ENCODE measurements around the gene UBD.

Gene UBD

DNA sequence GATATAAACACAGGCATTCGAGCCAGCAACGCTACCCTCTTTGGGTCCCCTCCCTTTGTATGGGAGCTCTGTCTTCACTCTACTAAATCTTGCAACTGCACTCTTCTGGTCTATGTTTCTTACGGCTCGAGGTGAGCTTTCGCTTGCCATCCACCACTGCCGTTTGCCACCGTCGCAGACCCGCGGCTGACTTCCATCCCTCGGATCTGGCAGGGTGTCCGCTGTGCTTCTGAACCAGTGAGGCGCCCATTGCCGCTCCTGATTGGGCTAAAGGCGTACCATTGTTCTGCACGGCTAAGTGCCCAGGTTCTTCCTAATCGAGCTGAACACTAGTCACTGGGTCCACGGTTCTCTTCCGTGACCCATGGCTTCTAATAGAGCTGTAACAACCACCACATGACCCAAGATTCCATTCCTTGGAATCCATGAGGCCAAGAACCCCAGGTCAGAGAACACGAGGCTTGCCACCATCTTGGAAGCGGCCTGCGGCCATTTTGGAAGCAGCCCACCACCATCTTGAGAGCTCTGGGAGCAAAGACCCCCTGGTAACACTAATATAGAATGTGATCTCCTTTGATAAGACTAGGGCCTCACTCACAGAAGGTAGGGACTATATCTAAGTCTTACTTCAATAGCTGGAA is 973 bp downstream of the UBD start:
- TF ChIP-seq, protein P1, sequence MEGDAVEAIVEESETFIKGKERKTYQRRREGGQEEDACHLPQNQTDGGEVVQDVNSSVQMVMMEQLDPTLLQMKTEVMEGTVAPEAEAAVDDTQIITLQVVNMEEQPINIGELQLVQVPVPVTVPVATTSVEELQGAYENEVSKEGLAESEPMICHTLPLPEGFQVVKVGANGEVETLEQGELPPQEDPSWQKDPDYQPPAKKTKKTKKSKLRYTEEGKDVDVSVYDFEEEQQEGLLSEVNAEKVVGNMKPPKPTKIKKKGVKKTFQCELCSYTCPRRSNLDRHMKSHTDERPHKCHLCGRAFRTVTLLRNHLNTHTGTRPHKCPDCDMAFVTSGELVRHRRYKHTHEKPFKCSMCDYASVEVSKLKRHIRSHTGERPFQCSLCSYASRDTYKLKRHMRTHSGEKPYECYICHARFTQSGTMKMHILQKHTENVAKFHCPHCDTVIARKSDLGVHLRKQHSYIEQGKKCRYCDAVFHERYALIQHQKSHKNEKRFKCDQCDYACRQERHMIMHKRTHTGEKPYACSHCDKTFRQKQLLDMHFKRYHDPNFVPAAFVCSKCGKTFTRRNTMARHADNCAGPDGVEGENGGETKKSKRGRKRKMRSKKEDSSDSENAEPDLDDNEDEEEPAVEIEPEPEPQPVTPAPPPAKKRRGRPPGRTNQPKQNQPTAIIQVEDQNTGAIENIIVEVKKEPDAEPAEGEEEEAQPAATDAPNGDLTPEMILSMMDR (IDR thresholded peaks at IDR 0.05), result no peak

DNA sequence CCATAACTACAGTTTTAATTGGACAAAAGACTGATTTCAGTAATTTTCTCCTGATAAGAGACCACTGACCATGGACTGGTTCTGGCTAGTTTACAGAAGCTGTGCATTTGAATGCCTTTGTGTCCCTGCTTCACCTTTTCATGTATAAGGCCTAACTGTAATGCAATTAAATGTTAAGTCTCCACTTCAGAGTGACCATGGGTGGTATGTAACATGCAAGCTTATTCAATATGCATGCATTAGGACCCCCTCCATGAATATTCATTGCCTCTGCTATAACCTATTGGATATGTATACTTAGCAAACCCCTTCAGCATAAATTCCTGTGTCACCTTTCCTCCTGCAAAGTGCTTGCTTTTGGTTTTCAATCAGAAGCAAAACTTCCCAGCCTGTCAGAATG is 2.2 kb downstream of the UBD start:
- TF ChIP-seq, protein P1 (IDR thresholded peaks at IDR 0.05), result no peak

DNA sequence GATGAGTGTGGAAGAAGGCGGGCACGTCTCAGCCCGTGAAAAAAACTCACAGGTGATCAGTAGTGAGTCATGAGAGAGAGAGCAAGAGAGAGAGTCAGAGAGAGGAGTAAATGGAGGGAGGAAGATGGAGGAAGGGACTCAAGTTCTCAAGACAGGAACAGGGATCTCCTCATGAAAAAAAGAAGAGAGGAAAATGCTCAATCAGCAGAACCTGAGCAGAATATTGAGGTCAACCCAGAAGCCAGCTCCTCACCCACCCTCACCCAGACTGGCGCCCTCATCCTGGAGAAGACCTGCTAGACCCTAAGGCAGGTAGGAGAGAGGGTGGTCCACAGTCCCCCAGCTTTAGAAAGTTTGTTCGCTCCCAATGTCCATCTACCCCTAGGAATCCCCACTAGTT is 4.8 kb downstream of the UBD start:
- TF ChIP-seq, protein P1 (IDR thresholded peaks at IDR 0.05), result no peak

DNA sequence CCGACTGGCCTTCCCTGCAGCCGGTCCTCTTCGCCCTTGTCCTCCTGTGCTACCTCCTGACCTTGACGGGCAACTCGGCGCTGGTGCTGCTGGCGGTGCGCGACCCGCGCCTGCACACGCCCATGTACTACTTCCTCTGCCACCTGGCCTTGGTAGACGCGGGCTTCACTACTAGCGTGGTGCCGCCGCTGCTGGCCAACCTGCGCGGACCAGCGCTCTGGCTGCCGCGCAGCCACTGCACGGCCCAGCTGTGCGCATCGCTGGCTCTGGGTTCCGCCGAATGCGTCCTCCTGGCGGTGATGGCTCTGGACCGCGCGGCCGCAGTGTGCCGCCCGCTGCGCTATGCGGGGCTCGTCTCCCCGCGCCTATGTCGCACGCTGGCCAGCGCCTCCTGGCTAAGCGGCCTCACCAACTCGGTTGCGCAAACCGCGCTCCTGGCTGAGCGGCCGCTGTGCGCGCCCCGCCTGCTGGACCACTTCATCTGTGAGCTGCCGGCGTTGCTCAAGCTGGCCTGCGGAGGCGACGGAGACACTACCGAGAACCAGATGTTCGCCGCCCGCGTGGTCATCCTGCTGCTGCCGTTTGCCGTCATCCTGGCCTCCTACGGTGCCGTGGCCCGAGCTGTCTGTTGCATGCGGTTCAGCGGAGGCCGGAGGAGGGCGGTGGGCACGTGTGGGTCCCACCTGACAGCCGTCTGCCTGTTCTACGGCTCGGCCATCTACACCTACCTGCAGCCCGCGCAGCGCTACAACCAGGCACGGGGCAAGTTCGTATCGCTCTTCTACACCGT is 6.1 kb downstream of the UBD start:
- TF ChIP-seq, protein P1 (IDR thresholded peaks at IDR 0.05), result no peak

DNA sequence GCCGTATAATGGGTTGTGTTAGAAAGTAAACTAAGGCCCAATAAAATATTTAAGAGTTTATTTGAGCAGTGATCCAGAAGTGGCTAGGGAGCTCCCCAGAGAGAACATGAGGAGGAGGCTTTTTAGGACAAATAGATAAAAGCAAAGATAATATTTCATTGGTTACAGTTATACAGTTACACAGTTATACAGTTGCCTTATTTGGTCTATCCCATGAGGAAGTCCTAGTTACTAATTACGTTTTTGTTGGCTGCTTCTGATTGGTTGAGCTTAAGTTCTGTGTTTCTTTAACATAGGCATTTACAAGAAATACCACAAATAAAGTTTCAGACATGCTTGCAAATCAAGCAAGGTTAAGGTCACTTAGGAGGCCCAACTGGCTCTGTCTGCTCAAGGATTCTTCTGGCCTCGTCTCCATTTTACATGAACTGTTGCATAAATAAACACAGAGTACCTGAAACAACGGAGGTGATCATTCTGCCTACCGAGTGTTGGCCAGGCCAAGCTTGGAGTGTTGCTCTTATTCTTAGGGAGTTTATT is 7.0 kb downstream of the UBD start:
- TF ChIP-seq, protein P1 (IDR thresholded peaks at IDR 0.05), result no peak

DNA sequence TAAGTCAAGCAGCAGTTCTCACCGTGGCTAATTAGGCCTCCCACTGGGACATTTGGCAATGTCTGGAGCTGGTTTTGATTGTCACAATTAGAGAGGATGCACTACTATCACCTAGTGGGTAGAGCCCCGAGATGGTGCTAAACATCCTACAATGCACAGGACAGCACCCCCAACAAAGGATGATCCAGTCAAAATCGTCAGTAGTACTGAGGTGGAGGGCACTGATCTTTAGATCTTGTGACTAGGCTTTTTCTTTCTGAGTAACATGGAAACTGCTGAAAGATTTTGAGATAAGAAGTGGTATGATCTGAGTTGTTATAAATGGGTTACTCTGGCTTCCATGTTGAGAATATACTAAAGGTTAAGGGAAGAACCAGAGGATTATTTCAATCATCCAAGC is 12.0 kb downstream of the UBD start:
- TF ChIP-seq, protein P1 (IDR thresholded peaks at IDR 0.05), result no peak

DNA sequence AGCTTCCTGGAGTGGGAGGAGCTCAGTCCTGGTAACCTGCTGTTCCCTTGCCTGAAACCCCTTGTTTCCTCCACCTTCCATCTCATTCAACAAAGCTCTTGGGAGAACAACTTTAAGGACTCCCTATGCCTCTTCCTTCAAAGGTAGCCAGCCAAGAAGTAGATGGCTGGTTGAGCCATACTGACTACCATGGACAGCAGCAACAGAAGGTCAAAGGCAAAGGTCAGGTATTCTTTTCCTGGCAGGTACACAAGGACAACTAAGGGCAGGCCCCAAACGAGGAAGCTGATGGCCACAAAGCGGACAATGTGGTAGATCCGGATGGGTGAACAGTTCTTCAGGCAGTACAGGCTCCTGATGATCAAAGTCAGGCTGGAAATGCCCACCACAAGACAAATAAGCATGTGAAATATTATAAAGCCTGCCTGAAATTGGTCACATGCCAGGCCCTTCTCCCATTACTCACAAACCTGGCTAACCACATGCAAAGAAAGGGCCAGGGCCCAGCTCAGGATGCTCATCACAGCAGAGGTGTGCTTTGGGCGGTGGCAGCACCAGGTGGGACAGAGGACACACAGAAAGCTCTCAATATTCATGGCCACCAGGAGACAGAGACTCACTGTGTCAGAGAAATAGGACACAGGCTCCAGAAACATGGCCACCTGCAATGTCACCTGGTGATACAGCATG is 21.7 kb downstream of the UBD start:
- TF ChIP-seq, protein P1 (IDR thresholded peaks at IDR 0.05), result no peak

Data from LNCAP (cell line).